ENCODE data around the gene PAQR4.

DNA sequence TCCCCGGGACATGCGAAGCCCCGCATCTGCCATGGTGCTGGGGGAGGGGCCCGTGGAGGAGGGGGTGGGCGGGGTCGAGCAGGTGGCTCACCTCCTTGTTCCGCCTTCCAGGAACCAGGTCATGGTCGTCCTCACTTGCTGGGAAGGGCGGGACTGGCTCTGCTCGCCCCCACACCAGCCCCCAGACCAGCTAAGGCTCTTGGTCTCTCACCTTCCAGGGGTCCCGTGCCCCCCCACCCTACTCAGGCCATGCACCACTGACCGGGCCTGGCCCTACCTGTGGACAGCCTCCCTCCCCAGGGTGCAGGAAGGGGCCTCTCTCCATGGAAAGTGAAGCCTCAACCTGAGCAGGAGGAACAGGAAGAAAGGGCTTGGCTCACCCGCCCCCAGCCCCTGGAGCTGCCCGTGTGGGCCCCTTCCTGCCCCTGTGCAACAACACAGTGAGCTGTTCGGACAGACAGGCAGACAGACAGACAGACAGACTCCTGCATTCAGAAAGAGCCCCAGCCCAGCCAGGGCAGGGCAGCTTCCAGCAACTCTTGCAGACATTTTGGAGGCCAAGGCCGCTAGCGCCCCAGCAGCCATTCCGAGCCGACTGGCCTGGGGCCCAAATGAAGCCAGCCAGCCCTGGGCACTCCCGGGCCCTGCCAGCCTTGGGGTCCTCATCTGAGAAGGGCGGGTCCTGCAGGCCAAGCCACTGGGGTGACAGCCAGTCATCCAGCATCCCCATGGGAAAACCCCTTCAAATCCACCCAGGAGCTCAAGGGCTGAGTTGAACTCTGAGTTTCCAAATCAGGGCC is 13.2 kb upstream of the PAQR4 start:
- TF ChIP-seq, protein P1, sequence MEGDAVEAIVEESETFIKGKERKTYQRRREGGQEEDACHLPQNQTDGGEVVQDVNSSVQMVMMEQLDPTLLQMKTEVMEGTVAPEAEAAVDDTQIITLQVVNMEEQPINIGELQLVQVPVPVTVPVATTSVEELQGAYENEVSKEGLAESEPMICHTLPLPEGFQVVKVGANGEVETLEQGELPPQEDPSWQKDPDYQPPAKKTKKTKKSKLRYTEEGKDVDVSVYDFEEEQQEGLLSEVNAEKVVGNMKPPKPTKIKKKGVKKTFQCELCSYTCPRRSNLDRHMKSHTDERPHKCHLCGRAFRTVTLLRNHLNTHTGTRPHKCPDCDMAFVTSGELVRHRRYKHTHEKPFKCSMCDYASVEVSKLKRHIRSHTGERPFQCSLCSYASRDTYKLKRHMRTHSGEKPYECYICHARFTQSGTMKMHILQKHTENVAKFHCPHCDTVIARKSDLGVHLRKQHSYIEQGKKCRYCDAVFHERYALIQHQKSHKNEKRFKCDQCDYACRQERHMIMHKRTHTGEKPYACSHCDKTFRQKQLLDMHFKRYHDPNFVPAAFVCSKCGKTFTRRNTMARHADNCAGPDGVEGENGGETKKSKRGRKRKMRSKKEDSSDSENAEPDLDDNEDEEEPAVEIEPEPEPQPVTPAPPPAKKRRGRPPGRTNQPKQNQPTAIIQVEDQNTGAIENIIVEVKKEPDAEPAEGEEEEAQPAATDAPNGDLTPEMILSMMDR (IDR thresholded peaks at IDR 0.05; ENCODE audit: low read length), result no peak
- TF ChIP-seq EZH2phosphoT487 (IDR thresholded peaks at IDR 0.05; ENCODE audit: low read length) (no peak), EZH2 (optimal IDR thresholded peaks at IDR 0.05; ENCODE audit: low read depth, low read length) (no peak)
